GM18517 (cell line): Measurements from ENCODE around the gene NCOA1.

ENCODE experiments used
- ATAC-seq: cut with Tn5 transposase; IDR thresholded peaks from one replicate; pipeline ENCODE4 v1.9.1; 2021; ENCODE audit warnings: mild to moderate bottlenecking, moderate library complexity; ENCODE audit not compliant: unreplicated experiment

The NCOA1 gene

DNA sequence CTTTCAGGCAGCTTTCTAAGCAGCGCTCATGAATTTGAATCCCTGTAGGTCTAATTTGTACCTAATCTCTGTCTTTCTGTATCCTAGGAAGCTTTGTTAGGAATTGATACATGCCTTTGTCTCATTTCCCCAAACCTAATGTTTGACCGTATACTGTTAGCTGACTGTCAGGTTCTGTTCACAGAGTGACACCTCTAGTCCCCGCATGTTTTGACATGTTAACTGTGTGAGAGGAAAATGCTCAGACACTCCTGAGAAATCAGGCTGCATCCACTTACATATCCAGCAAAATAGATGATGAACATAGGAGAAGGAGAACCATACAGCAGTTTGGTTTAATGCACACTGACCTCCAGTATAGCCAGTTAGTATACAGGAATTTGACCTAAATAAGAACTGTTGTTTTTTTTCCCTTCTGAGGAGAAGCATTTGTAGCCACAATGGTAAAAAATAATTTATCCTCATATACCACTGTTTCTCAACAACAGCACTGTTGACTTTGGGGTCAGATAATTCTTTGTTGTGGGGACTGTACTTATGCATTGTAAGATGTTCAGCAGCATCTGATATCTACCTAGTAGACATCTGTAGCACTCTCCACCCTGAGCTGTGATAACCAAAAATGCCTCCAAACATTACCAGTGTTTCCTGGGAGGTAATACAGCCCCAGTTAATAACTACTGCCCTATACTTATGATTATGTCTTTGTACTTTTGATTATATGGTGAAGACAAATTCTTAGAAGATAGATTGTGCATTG lies 130.9 kb downstream of the NCOA1 start:
- ATAC-seq, result no peak

DNA sequence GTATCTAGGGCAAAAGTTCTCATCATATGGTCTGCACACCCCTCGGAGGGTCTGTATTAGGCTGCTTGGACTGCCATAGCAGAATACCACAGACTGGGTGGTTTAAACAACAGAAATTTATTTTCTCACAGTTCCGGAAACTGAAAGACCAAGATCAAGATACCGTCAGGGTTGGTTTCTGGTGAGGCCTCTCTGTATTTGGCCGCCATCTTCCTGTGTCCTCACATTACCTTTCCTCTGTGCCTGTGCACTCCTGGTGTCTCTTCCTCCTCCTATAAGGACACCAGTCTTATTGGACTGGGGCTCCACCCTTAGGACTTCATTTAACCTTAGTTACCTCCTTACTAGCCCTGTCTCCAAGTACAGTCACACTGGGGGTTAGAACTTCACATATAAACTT lies 132.5 kb downstream of the NCOA1 start:
- ATAC-seq, result no peak

DNA sequence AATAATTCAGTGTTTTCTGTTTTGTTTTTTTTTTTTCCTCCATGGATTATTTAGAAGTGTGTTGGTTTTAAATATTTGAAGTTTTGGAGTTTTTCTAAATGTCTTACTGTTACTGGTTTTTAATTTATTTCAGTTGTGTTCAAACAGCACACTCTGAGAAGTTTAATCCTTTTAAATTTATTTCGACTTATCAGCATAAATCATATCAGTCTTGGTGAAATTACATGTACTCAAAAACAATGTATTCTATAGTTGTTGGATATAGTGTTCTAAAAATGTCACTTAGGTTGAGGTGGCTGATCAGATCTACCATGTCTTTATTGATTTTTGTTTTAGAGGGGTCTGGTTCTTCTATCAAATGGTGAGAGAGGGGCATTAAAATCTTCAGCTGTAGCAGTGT lies 134.7 kb downstream of the NCOA1 start:
- no peak for ATAC-seq

- ATAC-seq, result no peak
Observed at GRCh38 chr2:24626131-24626530, 135.1 kb downstream of the NCOA1 start.

- no peak for ATAC-seq
Observed at GRCh38 chr2:24628746-24629145, 137.7 kb downstream of the NCOA1 start.

DNA sequence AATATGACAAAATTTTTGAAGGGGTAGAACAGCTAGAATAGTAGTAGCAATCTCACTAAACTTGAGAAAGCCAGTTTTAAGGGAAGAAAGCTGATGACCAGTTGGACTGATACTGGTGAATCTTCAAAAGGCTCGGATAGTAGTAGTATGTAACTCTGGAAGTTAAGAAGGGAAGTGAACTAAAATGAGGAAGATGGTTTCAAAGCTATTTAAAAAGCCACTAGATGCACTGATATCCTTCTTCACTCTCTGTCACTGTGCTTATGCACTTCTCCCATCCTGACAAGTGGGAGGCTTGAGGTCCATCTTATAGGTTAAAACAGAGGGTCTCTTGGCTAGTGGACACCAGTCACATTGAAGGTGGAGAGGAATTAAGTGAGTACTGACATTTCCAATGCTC lies 141.1 kb downstream of the NCOA1 start:
- no peak for ATAC-seq

DNA sequence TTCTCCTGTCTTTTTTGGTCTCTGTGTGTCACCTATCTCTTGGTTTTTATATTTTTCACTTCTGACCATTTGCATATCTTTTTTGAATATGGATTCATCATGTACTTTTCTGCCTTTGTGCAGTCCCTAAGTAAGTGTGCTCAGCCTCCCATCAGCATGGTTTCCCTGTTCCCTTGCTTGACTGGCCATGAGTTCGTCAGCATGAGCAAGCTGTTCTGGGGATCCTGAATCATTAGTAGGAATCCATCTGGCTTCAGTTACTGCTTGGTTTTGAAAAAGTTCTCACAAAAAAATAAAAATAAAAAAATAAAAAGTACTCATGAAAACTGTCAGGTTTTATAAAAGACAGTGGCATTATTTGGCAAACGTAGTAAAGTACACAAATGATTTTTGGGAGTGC lies 144.1 kb downstream of the NCOA1 start:
- ATAC-seq, result no peak

DNA sequence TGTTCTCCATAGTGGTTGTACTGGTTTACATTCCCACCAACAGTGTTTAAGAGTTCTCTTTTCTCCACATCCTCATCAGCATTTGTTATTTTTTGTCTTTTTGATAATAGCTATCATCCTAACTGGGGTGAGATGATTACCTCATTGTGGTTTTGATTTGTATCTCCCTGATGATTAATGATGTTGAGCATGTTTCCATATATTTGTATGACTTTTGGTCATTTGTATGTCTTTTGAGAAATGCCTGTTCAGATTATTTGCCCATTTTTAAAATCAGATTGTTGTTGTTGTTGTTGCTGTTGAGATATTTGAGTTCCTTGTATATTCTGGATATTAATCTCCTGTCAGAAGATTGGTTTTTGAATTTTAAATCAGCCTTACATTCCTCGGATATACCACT lies 147.5 kb downstream of the NCOA1 start:
- no peak for ATAC-seq

DNA sequence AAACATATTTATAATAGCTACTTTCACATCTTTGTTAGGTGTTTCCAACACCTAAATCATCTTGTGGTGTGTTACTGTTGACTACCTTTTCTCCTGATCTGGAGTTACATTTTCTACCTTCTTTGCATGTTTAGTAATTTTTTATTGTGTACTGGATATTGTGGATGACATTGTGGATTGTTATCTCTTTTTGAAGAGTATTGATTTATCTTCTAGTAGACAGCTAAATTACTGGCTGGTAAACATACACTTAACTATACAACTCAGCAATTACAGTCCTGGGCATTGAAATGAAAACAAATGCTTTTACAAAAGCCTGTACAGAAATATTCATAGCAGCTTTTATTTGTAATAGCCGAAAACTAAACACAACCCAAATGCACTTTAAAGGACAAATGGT lies 151.3 kb downstream of the NCOA1 start:
- no peak for ATAC-seq

GRCh38 chr2:24643051-24643450 lies 152.0 kb downstream of the NCOA1 start:
- no peak for ATAC-seq

DNA sequence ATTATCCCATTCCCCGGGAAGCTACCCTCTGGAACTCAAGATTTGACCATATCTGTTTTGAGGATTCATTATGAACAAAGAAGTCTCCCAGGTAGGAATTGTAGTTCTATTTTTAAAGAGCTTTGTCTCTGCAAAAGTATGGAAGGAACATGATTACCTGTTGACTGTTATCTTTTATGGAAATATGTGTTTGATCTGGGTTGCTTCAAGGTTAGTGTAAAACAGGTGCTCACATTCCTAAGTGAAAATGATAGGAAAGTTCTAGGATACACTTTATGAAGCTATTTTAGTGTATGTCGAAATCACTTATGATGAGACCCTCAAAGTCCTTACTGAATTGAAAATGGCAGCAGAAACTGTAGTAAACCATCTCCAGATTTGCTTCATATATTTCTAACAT lies 153.0 kb downstream of the NCOA1 start:
- no peak for ATAC-seq

- no peak for ATAC-seq
Observed at GRCh38 chr2:24650997-24651642, 160.1 kb downstream of the NCOA1 start.

- ATAC-seq, result no peak
Observed at GRCh38 chr2:24651643-24652003, 160.6 kb downstream of the NCOA1 start.

DNA sequence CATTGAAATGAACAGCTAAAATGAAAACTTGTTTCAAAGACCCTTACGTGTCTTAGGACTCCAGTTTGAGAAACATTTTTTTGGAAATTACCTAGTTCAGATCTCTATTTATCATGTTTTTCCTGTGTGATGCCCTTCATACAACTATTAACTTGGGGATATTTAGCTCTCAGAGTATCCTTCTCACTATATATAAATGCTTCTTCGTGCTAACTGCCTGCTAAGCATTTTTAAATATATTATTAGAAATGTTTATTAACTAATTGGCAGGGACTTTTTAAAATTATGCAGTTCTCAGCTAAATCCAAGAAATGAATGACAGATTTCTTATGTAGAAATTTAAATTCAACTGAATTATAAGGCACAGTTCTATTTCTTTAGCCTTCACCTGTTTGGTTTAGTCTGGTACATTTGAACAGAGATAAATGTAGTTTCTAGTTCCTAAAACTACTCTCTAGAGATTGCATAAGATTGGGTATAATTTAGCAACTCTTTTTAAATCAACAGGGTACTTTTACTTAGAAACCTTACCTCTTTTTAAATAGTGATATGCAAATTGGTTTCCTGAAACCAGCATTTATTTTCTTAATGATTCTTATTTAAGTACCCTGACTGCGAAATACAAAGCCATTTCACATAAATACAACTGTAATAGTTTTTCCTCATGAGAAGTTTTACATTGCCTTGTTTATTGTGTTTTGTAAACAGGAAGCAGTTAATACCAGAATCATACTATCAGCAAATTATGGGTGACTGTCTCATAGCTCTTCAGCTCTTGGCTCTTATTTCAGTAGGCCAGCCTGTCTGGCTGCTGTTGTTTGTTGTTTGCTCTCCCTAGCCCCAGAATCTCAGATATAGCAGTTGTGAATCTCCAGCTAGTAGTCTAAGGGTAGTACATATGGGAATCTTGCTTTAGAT lies 161.5 kb downstream of the NCOA1 start:
- ATAC-seq, result no peak

- ATAC-seq, result no peak
Observed at GRCh38 chr2:24657818-24658217, 166.8 kb downstream of the NCOA1 start.

- ATAC-seq, result no peak
Observed at GRCh38 chr2:24658531-24659202, 167.6 kb downstream of the NCOA1 start.

DNA sequence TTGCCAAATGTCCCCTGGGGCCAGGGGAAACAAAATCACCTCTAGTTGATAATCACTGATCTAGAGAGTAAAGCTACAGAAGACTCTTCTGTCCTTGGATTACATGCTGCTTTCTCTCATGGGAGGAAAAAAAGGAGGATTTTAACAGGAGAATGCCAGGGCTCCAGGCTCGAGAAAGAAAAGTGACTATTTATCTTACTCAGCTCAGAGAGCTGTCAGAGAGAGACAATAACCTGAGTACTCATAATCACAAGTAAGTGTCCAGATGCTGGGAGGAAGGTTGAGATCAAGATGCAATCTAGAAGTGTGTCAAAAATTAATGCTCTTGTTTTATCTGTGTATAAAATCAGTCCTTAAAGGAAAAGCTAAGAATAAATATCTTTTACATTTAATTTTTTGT lies 168.8 kb downstream of the NCOA1 start:
- ATAC-seq, result no peak

- no peak for ATAC-seq
Observed at GRCh38 chr2:24667542-24667941, 176.5 kb downstream of the NCOA1 start.

DNA sequence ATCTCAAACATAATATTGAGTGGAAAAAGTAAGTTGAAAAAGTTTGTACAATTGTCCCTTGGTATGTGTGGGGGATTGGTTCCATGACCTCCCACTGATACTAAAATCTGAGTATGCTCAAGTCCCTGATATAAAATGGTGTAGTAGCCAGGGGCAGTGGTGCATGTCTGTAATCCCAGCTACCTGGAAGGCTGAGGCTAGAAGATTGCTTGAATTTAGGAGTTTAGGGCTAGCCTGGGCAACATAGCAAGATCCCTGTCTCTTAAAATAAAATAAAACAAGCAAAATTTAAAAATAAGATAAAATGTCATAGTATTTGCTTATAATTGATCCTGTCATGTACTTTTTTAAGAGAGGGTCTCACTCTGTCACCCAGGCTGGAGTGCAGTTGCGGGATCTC lies 180.2 kb downstream of the NCOA1 start:
- ATAC-seq, result no peak

DNA sequence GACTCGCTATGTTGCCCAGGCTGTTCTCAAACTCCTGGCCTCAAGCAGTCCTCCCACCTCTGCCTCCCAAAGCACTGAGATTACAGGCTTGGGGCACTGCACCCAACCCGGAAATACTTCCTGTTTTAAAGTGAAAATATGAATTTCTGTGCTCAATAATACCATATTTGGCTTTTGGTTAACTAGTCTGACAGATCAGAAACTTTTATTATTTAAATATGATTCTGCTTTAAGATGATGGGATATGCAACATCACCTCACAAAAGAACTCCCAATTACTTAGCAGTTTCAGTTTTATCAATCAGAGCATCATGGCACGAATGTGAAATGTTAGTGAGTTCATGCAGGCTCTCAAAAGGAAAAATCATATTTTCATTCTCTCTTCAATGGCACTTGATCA lies 181.5 kb downstream of the NCOA1 start:
- ATAC-seq, result no peak

- ATAC-seq, result no peak
Observed at GRCh38 chr2:24675338-24675737, 184.3 kb downstream of the NCOA1 start.
